GM12874 (cell line): ENCODE results near the gene NRXN2.

Source experiments
- CTCF ChIP-seq: IDR thresholded peaks from 2 replicates; pipeline ENCODE4 v1.5.1; 2011; ENCODE audit warnings: low read depth, mild to moderate bottlenecking, control low read depth, low read length, moderate library complexity; ENCODE audit not compliant: insufficient read depth

The NRXN2 gene

DNA sequence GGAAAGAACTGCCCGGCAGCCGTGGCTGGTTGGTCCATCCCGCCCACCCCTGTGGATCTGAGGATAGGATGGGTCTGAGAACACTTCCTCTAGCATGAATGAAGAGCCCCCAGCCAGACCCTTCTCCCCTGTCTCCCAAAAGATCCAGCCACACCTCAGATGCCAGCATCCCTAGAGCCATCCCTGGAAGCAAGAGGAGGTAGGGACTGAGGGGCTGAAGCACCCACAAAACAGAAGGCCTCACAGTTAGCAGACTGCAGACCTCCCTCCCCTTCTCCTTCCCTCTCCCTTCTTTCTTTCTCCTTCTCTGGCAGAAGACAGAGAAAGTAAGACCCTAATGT lies 1.7 kb downstream of the NRXN2 start:
- no peak for TF ChIP-seq CTCF

GRCh38 chr11:64720640-64721358 lies 2.2 kb downstream of the NRXN2 start:
- TF ChIP-seq CTCF: no peak

- TF ChIP-seq CTCF: no peak
Measured at GRCh38 chr11:64720167-64720566, 2.8 kb downstream of the NRXN2 start.

GRCh38 chr11:64719406-64719805 lies 3.6 kb downstream of the NRXN2 start:
- TF ChIP-seq CTCF: no peak

DNA sequence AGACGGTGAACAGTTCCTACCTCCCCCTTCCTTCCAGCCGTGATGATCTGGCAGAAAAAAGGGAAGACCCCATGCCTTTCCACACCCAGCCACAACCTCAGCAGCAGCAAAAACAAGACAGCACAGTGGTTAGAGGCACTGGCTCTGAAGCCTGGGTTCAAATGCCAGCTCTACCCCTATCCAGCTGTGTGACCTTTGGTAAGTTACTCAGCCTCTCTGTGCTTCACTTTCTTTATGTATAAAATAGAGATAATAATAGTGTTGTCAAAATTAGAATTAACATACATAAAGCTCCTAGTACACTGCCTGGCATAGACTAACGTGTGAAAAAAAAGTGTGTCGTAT lies 4.2 kb downstream of the NRXN2 start:
- TF ChIP-seq CTCF: no peak

- TF ChIP-seq CTCF: no peak
Measured at GRCh38 chr11:64718084-64718779, 4.8 kb downstream of the NRXN2 start.

GRCh38 chr11:64717268-64717578 lies 5.8 kb downstream of the NRXN2 start:
- no peak for TF ChIP-seq CTCF
